ENCODE measurements around the gene MGAT5.

The MGAT5 gene, protein sequence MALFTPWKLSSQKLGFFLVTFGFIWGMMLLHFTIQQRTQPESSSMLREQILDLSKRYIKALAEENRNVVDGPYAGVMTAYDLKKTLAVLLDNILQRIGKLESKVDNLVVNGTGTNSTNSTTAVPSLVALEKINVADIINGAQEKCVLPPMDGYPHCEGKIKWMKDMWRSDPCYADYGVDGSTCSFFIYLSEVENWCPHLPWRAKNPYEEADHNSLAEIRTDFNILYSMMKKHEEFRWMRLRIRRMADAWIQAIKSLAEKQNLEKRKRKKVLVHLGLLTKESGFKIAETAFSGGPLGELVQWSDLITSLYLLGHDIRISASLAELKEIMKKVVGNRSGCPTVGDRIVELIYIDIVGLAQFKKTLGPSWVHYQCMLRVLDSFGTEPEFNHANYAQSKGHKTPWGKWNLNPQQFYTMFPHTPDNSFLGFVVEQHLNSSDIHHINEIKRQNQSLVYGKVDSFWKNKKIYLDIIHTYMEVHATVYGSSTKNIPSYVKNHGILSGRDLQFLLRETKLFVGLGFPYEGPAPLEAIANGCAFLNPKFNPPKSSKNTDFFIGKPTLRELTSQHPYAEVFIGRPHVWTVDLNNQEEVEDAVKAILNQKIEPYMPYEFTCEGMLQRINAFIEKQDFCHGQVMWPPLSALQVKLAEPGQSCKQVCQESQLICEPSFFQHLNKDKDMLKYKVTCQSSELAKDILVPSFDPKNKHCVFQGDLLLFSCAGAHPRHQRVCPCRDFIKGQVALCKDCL

DNA sequence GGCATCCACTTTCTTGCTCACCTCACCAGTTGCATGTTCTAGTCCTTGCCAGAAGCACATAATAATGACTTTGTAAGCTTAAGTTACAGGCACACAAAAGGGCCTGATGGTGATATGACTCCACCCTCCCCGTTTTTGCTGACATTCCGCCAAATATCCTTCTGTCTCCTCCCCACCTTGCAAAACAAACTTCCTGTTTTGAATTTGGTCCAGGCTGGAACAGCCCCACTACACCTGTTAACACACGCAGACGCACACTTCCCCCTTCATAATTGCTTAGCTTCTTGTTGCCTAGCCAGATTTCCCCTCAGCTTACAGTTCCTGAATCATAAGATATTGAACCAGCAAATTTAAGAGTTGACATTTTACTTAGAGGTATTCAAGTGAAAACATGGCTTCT lies at the start of gene MGAT5:
MGAT5 (plus strand) TSS at position 269 of the 400 bp plus-strand sequence. CDS start 332 bp downstream, outside the sequence.
- DNase-seq (ENCODE audit: low read depth in 2 of 2, low spot score in 1 of 2): no peak

DNA sequence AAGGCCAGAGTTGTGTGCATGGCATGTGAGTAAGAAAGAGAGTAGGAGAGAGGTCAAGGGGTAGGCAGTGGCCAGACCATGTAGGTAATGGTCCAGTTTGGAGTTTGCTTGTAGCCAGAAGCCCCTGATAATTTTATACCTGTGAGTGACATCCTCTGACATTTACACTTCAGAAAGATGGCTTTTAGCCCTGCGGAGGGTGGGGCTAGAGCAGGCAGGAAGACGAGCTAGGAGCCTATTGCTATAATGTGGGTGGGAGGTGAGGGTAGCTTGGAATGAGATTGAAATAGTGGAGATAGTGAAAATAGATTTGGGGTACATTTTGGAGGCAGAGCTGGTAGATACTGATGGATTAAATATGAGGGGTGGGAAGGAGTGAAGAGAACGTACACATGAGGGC lies 48.8 kb upstream of the MGAT5 start:
- no peak for DNase-seq (ENCODE audit: low read depth in 2 of 2, low spot score in 1 of 2)

DNA sequence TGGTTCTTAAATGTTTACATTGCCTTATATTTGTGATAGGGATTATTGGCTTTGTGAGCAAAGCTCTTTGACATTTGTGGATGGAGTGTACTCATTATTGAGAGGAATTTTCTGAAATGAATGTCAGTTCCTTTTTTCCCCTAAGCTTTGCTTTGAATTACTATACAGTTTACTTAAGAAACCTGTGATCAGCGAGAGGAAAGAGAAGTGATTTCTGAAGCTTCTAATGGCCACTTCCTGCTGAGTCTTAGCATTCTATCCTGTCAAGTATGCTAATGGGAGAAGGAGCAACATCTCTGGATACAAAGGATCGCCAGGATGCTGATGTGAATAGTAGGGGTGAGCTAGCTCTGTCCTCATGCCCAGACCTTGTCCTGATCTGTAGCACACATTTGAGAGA lies 47.8 kb upstream of the MGAT5 start:
- no peak for DNase-seq (ENCODE audit: low read depth in 2 of 2, low spot score in 1 of 2)

DNA sequence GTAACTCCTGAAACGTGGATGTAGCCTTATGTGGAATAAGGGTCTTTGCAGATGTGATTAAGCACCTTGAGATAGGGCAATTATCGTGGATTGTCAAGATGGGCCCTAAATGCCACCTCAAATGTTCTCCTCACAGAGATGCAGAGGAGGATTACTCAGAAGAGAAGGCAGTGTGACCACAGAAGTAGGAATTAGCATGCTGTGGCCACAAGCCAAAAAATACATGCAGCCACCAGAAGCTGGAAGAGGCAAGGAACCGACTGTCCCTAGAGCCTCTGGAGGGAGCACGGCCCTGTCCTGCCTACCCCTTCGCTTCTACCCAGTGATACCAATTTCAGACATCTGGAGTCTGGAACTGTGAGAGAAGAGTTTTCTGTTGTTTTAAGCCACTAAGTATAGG lies 47.3 kb upstream of the MGAT5 start:
- no peak for DNase-seq (ENCODE audit: low read depth in 2 of 2, low spot score in 1 of 2)

DNA sequence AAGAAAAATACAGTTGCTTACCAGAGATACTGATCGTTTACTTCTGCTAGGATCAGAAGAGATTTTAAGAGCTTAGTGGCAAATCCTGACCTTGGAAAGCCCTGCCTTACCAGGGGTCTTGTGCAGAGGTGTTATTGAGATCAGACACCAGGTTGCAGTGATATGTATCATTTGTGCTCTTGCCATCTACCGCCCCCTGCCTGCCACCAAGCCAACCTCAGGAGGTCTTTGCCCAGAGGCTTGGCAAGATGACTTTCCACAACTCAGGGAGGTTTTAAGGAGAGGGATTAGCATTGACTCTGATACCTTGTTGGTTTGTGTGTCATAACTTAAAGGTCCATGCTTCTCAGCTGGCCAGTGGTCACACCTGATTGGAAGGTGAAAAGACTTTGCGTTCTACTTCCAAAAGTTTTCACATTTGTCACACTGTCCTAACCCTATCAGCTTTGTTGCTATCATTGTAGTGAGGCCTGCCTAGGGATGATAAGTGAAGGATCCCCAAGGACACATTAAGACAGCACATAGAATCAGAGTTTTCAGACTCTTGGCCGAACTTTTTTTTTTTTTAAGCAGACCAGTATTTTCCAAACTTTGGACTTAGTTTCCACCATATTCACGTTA lies 46.2 kb upstream of the MGAT5 start:
- peak; percentile 16 to 45 for DNase-seq (ENCODE audit: low read depth in 2 of 2, low spot score in 1 of 2)

DNA sequence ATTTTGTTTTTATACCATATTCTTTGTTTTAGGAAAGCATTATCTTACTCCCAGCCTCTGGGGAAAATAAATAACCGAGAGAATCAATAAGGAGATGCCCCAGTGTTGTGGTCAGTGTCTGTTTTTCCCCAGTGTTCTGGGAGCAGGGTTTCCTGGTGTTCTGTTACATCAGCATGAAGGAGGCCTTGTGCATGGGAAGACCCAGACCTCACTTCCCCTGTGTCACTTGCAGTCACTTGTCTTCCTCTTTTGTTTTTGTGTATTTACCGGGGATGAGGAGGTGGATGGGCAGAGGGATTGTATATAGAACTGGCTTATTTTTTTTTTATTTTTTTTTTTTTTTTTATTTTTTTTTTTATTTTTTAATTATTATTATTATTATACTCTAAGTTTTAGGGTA lies 45.0 kb upstream of the MGAT5 start:
- DNase-seq (ENCODE audit: low read depth in 2 of 2, low spot score in 1 of 2): no peak

DNA sequence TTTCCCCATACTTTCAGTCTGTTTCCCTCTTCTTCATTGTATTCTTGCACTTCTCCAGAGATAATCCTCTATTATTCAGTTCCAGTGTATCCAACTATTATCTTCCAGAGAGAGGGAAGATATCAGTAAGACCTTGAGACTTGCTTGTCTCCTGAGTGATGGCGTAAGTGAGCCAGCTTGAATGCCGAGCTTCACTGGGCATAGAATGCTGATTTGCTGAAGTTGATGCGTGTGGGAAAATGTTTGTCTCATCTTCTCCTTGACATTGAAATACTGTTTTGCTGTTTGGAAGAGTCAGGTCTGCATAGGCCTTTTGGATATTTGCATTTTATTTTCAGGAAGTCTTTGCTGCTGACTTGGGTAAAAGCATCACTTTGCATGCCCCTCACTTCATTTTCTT lies 41.1 kb upstream of the MGAT5 start:
- no peak for DNase-seq (ENCODE audit: low read depth in 2 of 2, low spot score in 1 of 2)

DNA sequence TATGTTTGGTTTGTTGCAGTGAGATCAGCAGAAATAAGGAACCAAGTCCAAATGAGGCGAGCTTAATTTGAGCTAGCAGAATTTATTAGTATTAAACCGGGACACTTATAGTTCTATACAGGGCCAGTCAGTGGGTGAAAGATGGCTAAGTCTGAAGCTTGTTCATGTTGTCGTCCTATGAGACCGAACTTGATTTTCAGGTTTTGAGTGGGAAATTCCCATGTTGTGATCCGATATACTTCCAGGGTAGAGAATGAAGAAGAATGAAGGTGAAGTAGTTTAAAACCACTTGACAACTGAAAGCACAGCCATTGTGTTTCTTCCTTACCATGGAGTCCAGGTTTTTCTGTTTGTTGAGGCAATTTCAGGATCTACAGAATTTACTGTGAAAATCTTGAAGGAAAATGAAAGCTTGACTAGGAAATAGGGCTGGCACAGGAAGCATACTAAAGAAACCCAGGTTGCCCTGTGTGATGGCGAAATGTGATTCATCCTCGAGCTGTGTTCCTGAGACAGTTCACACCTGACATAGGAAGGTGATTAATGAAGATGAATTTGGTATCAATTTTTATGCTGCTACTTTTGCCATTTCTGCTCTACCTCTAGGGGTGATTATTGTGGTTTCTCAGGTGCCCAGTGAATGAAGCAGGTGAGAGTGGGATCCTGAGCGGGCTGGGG lies 37.6 kb upstream of the MGAT5 start:
- DNase-seq (ENCODE audit: low read depth in 2 of 2, low spot score in 1 of 2): no peak

DNA sequence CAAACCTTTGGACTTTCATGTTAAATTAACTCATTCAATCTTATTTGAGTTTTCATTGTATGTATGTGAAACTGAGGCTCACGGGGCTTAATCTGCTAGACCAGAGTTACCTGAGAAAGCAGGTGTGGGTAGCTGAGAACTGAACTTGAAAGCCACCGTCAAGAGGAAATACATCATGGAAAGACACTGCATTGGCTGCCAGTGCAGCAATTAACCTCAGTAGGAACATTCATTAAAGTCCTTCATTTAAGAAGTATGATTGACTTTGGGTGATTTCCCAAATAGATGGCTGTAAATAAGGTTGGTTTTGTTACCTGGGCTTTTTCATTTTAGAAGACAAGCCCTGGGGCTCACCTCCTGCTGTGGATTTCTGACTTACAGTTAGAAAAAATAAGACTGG lies 36.5 kb upstream of the MGAT5 start:
- DNase-seq (ENCODE audit: low read depth in 2 of 2, low spot score in 1 of 2): no peak

DNA sequence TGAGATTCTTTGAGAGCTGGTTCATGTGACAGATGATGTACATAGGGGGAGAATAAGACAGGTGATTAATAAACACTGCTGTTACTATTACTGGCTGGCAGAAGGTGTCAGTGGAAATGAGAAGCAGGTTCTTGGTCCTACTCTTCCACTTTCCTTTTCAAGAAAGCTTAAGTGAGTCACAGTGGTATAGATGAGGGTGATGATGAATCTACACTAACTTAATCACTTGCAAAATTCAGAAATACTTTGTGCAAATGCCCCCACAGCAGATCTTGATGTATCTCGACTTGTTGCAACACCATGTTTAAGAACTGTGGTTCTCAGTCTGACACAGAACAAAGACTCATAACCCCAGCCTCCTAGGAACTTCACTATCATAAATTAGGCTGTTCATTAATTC lies 35.9 kb upstream of the MGAT5 start:
- DNase-seq (ENCODE audit: low read depth in 2 of 2, low spot score in 1 of 2): no peak

DNA sequence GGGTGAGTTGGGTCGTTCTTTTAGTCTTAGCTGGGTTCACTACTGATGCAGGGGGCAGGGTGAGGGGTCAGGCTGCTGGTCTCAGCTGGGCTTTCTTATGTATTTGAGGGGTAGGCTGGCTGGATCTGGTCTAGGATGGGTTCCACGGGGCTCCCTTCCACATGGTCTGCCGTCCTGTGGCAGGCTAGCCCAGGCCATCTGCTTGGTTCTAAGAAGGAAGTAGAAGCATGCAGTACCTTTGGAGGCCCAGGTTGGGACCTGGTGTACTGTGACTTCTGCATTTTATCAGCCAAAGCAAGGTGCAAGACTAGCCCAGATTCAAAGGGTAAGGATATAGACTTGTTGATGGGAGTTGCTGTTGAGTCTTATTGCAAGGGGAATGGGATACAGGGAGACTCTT lies 35.5 kb upstream of the MGAT5 start:
- no peak for DNase-seq (ENCODE audit: low read depth in 2 of 2, low spot score in 1 of 2)

DNA sequence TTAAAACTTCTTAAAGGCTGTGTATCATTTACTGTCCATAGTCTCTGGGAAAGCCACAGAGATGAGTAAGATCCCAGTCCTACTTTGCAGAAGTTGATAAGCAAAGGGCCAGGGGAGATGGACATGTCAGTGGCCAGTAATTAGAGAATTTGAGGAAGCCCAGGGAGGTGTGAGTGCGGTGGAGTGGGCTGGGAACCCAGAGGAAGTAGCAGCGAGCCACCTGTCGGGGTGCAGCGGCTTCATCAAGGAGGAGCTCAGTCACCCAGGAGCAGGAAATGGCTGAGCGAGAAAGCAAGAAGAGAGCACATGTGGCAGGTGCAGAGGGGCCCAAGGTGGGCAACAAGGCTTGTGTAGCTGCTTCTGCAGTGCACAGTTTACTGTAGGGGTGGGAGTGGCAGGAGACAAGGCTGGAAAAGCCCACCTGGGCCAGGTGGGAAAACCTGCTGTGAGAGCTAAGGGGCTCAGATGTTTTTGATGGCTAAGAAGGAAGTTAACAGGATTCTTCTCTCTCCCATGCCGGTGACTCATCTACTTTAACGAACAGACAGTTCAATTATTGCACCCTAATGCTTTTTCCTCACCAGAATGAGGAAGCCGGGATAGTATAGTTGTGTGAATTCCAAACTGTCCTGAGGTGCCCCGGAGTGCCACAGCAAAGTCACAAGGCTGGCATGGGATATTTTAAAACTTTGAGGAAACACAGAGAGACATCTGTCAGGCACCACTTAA lies 34.8 kb upstream of the MGAT5 start:
- no peak for DNase-seq (ENCODE audit: low read depth in 2 of 2, low spot score in 1 of 2)

DNA sequence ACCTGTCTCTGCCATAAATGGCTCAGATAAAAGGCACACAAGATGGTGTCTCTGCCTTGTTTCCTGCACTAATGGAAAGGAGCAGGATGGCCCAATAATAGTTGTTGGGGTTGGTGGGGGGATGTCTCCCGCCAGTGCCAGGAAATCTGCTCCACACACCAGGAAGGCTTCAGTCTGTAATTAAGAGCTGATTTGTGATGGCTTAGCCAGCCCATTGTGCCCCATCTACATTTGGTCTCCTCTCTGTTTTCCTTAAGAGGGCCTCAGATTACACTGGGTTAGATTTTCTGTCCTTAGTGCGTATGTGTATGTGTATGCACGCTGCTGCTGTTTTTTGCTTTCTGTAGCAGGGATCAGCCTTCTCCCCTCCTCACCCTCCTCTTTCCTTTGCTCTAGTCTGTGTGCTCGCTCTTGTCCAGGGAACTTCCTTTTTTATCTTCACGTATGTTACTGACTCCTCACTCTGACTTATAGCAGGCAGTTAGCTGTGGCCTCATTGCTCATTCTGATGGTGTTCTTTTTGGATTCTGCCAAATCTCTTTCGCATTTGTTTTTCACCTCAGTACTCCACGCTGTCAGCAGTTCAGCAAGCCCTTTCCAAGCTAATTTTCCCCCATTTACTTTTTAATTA lies 33.4 kb upstream of the MGAT5 start:
- no peak for DNase-seq (ENCODE audit: low read depth in 2 of 2, low spot score in 1 of 2)

DNA sequence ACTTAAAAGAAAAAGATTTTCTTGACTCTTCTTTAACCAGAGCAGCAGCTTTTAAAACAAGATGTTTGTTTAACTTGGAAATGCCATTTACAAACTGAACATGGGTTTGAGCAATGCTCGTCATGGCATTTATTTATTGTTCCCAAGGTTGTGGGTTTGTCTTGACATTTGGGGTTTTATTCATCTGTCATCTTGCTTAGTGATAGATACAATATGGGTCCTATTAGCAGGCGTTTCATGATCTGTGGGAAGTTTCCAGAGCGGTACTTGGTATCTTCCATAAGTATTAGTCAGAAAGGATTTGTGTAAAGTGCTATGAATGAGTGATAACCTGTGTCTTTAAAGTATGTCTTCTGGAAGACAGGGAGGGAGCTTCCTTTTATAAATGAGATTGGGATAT lies 29.9 kb upstream of the MGAT5 start:
- no peak for DNase-seq (ENCODE audit: low read depth in 2 of 2, low spot score in 1 of 2)

DNA sequence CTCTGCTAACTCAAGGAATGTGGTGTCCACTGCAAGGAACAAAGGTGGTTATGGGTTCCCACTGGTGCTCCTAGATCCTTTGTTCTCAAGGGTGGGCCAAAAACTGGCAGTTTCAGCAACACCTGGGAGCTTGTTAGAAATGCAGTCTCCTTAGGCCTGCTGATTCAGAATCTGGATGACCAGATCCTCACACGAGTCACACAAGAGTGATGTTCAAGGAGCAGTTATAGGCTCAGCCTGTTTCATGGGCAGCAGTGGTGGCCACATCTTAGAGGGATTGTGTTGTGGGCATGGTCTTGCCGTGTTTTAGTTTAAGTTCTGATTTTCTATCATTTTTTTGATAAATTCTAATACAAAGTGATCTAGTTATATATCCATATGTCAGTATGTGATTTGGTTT lies 28.7 kb upstream of the MGAT5 start:
- no peak for DNase-seq (ENCODE audit: low read depth in 2 of 2, low spot score in 1 of 2)

DNA sequence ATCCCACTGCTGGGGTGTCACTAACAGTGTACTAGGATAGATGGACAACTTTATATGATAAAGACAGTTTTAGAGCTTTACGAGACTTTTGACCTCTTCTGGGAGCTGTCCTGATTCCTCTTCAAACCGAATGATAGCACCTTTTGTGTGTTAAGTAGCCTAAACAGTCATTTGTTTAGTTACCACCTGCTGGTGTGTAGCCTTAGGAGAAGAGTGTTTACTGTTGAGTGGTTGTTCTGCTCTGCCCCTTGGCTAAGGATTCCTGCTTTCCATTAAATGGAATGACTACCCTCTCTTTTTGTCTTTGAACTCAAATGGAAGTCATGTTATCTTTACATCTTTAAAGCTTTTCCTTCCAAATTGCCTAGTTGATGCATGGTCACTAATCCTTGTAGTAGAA lies 28.0 kb upstream of the MGAT5 start:
- DNase-seq (ENCODE audit: low read depth in 2 of 2, low spot score in 1 of 2): no peak

DNA sequence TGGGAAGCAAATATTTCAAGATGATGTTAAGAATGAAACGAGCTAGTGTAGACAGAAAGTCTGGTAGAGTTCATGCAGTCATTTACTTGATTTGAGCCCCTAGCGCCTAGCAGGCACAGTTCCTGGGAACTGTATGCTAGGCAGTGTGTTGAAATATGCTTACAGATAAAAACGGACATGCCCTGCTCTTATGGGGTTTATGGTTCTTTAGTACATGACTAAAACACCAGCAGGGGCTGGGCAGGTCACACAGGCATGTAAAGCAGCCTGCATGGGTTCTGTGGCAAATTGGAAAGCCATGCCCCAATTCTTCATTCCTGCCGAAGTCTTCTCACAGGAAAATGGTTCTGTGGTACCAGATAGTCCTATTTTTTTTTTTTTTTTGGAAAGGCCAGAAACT lies 27.3 kb upstream of the MGAT5 start:
- no peak for DNase-seq (ENCODE audit: low read depth in 2 of 2, low spot score in 1 of 2)

DNA sequence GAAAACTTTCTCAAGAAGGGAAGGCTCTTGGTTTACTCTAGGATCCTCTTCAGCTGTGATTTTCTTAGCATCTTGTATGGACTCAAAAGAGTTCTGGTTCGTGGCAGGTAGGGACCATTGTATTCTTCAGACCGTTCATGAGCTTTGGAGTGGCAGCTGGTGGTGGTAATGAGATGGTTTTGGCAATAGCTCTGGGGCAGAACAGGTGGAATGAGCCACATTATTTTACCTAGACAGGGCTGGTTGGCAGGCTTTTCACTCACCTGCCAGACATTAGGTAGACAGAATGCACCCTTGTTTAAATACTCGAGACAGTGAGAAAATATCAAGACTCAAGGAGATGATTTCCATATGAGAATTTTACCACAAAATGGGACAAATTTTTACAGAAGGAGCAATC lies 26.2 kb upstream of the MGAT5 start:
- no peak for DNase-seq (ENCODE audit: low read depth in 2 of 2, low spot score in 1 of 2)

DNA sequence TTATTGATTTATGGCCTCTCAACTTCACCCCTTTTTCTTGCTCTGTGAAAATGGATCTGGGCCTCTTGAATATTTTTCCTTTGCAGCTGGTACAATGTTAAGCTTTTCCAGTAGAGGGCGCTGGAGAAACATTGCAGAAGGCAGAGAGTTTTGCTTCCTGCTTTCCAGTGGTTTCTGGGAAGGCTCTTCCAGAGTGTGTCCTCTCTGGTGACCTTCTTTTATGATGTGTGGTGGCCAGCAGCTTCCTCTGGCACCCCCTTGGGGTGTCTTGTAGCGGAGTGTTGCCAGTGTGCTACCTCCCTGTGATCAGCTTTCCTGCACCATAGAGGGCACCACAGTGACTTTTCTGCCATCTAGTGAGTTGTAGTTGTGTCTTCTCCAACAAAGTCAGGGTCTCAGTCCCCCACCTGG lies 25.4 kb upstream of the MGAT5 start:
- no peak for DNase-seq (ENCODE audit: low read depth in 2 of 2, low spot score in 1 of 2)

DNA sequence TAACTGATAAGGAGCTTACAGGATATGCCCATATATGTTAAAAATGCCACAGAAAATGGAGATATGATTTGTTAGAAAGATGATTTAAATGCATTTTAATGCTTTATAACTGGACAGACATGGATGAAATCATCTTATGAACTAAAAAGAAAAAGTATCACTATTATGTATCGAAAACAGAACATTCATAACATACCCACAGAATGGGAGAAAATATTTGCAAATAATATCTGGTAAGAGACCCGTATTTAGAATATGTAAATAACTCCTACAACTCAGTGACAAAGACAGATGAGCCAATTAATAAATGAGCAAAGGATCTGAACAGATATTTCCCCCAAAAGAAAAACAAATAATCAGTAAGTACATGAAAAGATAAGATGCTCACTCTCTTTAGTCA lies 24.3 kb upstream of the MGAT5 start:
- DNase-seq (ENCODE audit: low read depth in 2 of 2, low spot score in 1 of 2): no peak

DNA sequence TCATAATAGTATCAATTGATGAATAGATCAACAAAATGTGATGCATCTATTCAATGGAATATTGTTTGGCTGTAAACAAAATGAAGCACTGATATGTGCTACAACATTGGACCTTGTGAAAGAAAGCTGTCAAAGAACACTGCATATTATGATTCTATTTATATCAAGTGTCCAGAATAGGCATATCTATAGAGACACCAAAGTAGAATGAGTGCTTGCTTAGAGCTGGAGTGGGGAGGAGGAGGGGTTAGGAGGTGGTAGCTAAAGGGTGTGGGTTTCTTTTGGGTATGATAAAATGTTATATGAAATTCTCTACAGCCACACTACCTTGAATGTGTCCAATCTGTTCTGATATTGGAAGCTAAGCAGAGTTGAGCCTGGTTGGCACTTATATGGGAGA lies 23.0 kb upstream of the MGAT5 start:
- DNase-seq (ENCODE audit: low read depth in 2 of 2, low spot score in 1 of 2): no peak

Data from stimulated activated CD8-positive, alpha-beta memory T cell treated with anti-CD3 and anti-CD28 coated beads, Interleukin-4, amount 100 ng/mL, for 1 hour (primary cell).